CD4-positive, alpha-beta T cell (primary cell): Measurements from ENCODE around the gene USO1. TPM values are rescaled to one million over a fixed set of nuclear protein-coding genes. Genes with fewer than 3 reads are reported as not detected.
A peak's percentile ranks its signal among the peaks of the same experiment; 100 is the strongest.
"Not testable (repeated sequence)": the region's sequence is repeated elsewhere in the genome, so short reads cannot be mapped to it uniquely, and the experiment has no call there.

Source experiments
- ATAC-seq: fragments of 200-7000 bp; cut with Tn5 transposase; one replicate; pipeline ENCODE4 v1.10.0; 2022; ENCODE audit warnings: mild to moderate bottlenecking; ENCODE audit not compliant: poor library complexity
- CTCF ChIA-PET: fragments of 350-600 bp; sonication (Branson Sonifier 250); formaldehyde crosslinking; loops from one replicate; lab custom pipeline; 2021; ENCODE audit warnings: antibody characterized with exemption, inconsistent platforms; lab: Charles Lee
- POLR2A ChIA-PET: fragments of 350-600 bp; sonication (Branson Sonifier 250); formaldehyde crosslinking; loops from one replicate; lab custom pipeline; 2021; ENCODE audit warnings: antibody characterized with exemption, inconsistent platforms; lab: Charles Lee
- DNase-seq, 14 experiments: peaks; one replicate each; pipeline ENCODE4 v3.0.0-alpha.2; 2013 to 2020; ENCODE audit warnings: mixed read lengths in 2 of 14
- H3K27ac ChIP-seq, 2 donors: one replicate each; pipeline versions ENCODE4 v1.5.1 to v1.7.0; 2013; ENCODE audit warnings: low read length in 2 of 2, low read depth in 1 of 2, mild to moderate bottlenecking in 1 of 2
- H3K27me3 ChIP-seq, 2 experiments: 1 replicate in 1 of 2; 2 replicates in 1 of 2; pipeline versions ENCODE4 v1.6.1 to v1.7.0; 2013; ENCODE audit warnings: low read length in 2 of 2, control low read depth in 1 of 2, mild to moderate bottlenecking in 1 of 2, moderate library complexity in 1 of 2; ENCODE audit not compliant: insufficient read depth in 2 of 2, control insufficient read depth in 1 of 2
- H3K36me3 ChIP-seq: one replicate; pipeline ENCODE4 v1.6.1; 2013; ENCODE audit warnings: low read length, control low read depth; ENCODE audit not compliant: insufficient read depth
- H3K4me1 ChIP-seq: one replicate; pipeline ENCODE4 v1.6.1; 2013; ENCODE audit warnings: low read length, control low read depth; ENCODE audit not compliant: insufficient read depth
- H3K4me3 ChIP-seq: one replicate; pipeline ENCODE4 v1.5.1; 2013; ENCODE audit warnings: mild to moderate bottlenecking, low read length, moderate library complexity
- H3K9me3 ChIP-seq, 2 experiments: 1 replicate in 1 of 2; 2 replicates in 1 of 2; pipeline versions ENCODE4 v1.6.1 to v1.7.0; 2013; ENCODE audit warnings: low read length in 2 of 2, mild to moderate bottlenecking in 2 of 2, control low read depth in 1 of 2, moderate library complexity in 1 of 2; ENCODE audit not compliant: control insufficient read depth in 1 of 2, insufficient read depth in 1 of 2
- H3K27ac Mint-ChIP-seq: one replicate; pipeline ENCODE4 v1.8.0; 2020; ENCODE audit warnings: mixed read lengths
- H3K27me3 Mint-ChIP-seq: one replicate; pipeline ENCODE4 v1.8.0; 2021; ENCODE audit warnings: mixed read lengths
- H3K36me3 Mint-ChIP-seq: one replicate; pipeline ENCODE4 v1.8.0; 2021; ENCODE audit warnings: low read depth, mixed read lengths
- H3K4me1 Mint-ChIP-seq: one replicate; pipeline ENCODE4 v1.8.0; 2021; ENCODE audit warnings: low read depth, mixed read lengths
- H3K4me3 Mint-ChIP-seq: one replicate; pipeline ENCODE4 v1.8.0; 2020; ENCODE audit warnings: mild to moderate bottlenecking, mixed read lengths
- H3K9me3 Mint-ChIP-seq: one replicate; pipeline ENCODE4 v1.8.0; 2020; ENCODE audit warnings: mixed read lengths
- intact Hi-C, 2 experiments: fragments of 100-400 bp; cut with DNase I in 1 of 2; cut with micrococcal nuclease in 1 of 2; formaldehyde crosslinking; loops; one replicate each; pipeline versions ENCODE4 v1.15.1 to v1.9.0; 2023 to 2025; cut with DNase I, micrococcal nuclease
- total RNA-seq, 174 experiments: library from RNA in 2 of 174; stranded (reverse) in 2 of 174; gene quantifications; one replicate each; pipeline ENCODE4 v1.2.3 and lab custom pipeline; 2021 to 2026
- TF ChIP-seq, protein P1 (sequence below): fragments of 200-600 bp; IDR thresholded peaks from one replicate; pipeline ENCODE4 v1.8.0; 2022; ENCODE audit warnings: antibody characterized with exemption, mild to moderate bottlenecking

Gene USO1
- total RNA-seq, 2 experiments from 2014 or later: 10.5 to 10.9 TPM

GRCh38 chr4:75692066-75692465 lies 32.3 kb upstream of the USO1 start:
- H3K4me3 Mint-ChIP-seq, CTCF ChIA-PET, H3K36me3 ChIP-seq, H3K9me3 Mint-ChIP-seq, H3K27me3 Mint-ChIP-seq, H3K27ac Mint-ChIP-seq, ATAC-seq, DNase-seq, intact Hi-C loops, H3K4me3 ChIP-seq, H3K27me3 ChIP-seq, H3K9me3 ChIP-seq, H3K36me3 Mint-ChIP-seq, H3K27ac ChIP-seq: not testable (repeated sequence)
- peaks cover 13% of the 10 kb centered on the region for H3K4me1 ChIP-seq
- POLR2A ChIA-PET: interaction anchor here (1.2 kb wide), 1 partner anchor 18 kb away, joined by 3 read pairs; no protein-coding TSS in a partner anchor
- H3K4me1 Mint-ChIP-seq: peaks cover 31% of the 10 kb centered on the region

DNA sequence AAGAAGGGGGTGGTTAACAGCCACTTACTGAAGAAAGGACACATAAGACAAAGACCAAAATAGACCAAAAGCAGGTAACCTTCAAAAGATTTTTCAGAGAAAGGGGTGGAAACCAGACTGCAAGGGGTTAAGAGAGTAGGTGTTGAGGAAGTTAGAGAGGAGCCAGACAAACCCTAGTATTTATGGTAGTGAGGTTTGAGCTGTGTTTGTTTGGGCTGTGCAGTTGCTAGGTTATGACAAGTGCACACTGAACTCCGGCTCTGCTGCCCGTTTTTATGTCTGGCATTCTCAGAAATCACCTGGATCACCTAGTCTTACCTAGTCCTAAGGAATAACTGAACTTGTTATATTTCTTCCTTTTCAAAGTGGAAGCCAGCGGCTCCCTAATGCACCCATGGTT lies 28.3 kb upstream of the USO1 start:
- Histone ChIP-seq H3K27ac (no peak overlapping the region), H3K36me3 (no peaks in the 10 kb centered on the region), H3K9me3 (peaks cover 0 to 5% of the 10 kb centered on the region in 2 experiments), H3K27me3 (no peaks in the 10 kb centered on the region), H3K4me3 (no peak overlapping the region), H3K4me1 (peaks cover 23% of the 10 kb centered on the region)
- CTCF ChIA-PET: interaction anchor here (1.0 to 1.3 kb wide), 2 partner anchors 13 to 28 kb away, joined by 3 read pairs; no protein-coding TSS in a partner anchor
- peak in 7 of 14 experiments; percentile 8 to 79 (median 40) for DNase-seq
- Mint-ChIP-seq H3K4me3 (no peak overlapping the region), H3K4me1 (peaks cover 45% of the 10 kb centered on the region), H3K27ac (peak overlapping the region; percentile 85), H3K36me3 (peaks cover 5% of the 10 kb centered on the region), H3K27me3 (no peaks in the 10 kb centered on the region), H3K9me3 (no peaks in the 10 kb centered on the region)
- intact Hi-C loops: loop anchor here in 1 of 2 experiments (2.0 to 5.0 kb wide), 2 partner anchors 23 to 39 kb away; partner anchors contain the start of gene G3BP2
- peak; percentile 92 for ATAC-seq
- POLR2A ChIA-PET: interaction anchor here (0.6 to 2.2 kb wide), 3 partner anchors 22 to 211 kb away, joined by 4 to 6 read pairs (median 5); partner anchors contain the start of genes G3BP2 and USO1
- TF ChIP-seq, protein P1, sequence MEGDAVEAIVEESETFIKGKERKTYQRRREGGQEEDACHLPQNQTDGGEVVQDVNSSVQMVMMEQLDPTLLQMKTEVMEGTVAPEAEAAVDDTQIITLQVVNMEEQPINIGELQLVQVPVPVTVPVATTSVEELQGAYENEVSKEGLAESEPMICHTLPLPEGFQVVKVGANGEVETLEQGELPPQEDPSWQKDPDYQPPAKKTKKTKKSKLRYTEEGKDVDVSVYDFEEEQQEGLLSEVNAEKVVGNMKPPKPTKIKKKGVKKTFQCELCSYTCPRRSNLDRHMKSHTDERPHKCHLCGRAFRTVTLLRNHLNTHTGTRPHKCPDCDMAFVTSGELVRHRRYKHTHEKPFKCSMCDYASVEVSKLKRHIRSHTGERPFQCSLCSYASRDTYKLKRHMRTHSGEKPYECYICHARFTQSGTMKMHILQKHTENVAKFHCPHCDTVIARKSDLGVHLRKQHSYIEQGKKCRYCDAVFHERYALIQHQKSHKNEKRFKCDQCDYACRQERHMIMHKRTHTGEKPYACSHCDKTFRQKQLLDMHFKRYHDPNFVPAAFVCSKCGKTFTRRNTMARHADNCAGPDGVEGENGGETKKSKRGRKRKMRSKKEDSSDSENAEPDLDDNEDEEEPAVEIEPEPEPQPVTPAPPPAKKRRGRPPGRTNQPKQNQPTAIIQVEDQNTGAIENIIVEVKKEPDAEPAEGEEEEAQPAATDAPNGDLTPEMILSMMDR: no peak

DNA sequence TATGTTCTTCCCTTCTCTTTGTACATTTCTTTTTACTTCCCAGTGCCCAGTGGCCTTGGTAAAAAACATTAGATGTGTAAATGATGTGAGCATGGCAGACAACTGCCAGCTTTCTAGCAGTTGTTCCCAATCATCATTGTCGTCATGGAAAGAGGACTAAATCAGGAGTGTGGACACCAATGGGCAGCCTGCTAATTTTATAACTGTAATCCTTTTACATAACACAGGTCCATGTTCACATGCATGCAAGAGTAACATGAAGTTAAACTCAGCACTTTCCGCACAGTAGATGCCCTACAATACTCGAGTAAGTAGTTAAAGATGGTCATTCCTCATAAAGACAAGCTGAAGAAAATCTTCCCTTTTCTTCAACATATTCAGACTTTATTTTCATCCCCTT lies 27.8 kb upstream of the USO1 start:
- H3K27me3 ChIP-seq: no peaks in the 10 kb centered on the region
- H3K4me3 Mint-ChIP-seq: no peak overlapping the region
- intact Hi-C loops: loop anchor here in 1 of 2 experiments (2.0 to 5.0 kb wide), 2 partner anchors 24 to 39 kb away; partner anchors contain the start of gene G3BP2
- ATAC-seq: no peak
- H3K9me3 Mint-ChIP-seq: no peaks in the 10 kb centered on the region
- H3K4me1 Mint-ChIP-seq: peaks cover 45% of the 10 kb centered on the region
- ChIA-PET CTCF (interaction anchor here (1.3 kb wide), 1 partner anchor 14 kb away, joined by 3 read pairs; no protein-coding TSS in a partner anchor), POLR2A (interaction anchor here (0.6 to 2.2 kb wide), 3 partner anchors 23 to 212 kb away, joined by 4 to 6 read pairs (median 5); partner anchors contain the start of genes G3BP2 and USO1)
- peaks cover 5% of the 10 kb centered on the region for H3K36me3 Mint-ChIP-seq
- DNase-seq: no peak
- H3K36me3 ChIP-seq: no peaks in the 10 kb centered on the region
- peaks cover 23% of the 10 kb centered on the region for H3K4me1 ChIP-seq
- peak overlapping the region; percentile 85 for H3K27ac Mint-ChIP-seq
- no peak overlapping the region for H3K4me3 ChIP-seq
- H3K27me3 Mint-ChIP-seq: no peaks in the 10 kb centered on the region
- peaks cover 0 to 5% of the 10 kb centered on the region in 2 experiments for H3K9me3 ChIP-seq
- no peak overlapping the region for H3K27ac ChIP-seq
- TF ChIP-seq, protein P1: no peak
